ENCODE measurements around the gene POLR2L.

POLR2L gene

DNA sequence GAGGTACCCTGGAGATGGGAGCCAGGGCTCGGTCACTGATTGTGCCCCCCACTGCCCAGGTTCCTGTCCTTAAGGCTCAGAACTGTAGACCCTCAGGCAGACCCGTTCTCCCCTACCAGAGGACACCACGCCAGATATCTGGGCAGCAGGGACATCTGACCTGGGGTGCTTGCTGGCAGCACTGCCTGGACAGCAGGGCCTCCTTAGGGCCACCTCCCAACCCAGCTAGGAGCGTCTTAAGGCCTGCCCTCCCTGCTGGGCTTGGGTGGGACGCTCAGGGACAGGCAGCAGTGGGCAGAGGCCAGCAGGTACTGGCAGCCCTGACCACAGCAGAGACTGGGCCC, 3.1 kb downstream of the POLR2L start:
- no peak for DNase-seq (ENCODE audit: low read depth, low spot score)

DNA sequence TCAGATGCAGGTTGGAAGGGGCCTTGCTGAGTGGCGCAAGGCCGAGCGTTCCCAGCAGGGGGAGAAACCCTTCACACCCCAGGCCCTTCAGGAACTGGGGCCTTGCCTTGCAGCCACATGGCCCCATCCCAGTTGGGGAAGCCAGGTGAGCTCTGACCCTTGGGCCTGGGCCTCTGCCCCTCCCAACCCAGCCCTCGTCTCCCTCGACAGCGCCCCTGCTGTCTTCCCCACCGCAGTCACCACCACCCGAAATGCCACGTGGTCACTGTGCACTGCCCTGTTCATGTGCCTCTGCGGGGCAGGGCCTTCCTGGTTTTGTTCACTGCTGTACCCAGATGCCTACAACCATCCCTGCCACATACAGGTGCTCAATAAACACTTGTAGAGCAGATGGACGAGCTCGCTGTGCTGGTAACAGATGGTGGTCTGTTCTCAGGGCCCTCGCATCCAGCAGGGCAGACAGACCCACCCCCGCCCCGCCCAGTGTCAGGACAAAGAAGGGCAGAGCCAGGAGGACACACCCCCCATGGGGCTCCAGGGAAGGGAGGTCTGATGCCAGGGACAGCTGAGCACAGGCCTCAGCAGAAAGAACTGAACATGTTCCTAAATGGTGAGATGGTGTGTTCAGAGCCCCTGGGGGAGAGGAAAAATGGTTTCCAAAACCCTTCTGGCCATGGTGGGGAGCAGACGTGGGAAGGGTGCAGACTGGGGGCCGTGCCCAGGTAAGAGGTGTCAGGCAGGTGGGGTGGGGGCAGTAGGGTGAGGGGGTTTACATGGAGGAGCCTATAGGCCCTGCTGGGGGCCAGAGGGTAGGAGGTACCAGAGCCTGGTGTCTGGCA, 3.7 kb downstream of the POLR2L start:
- DNase-seq (ENCODE audit: low read depth, low spot score), result no peak

DNA sequence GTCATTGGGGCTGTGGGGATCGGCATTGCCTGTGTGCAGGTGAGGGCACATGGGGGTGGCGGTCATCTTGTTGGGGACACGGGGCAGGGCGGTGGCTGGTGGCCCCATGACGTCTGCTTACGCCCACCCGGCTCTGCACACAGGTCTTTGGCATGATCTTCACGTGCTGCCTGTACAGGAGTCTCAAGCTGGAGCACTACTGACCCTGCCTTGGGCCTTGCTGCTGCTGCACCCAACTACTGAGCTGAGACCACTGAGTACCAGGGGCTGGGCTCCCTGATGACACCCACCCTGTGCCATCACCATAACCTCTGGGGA, 4.4 kb downstream of the POLR2L start:
- no peak for DNase-seq (ENCODE audit: low read depth, low spot score)

DNA sequence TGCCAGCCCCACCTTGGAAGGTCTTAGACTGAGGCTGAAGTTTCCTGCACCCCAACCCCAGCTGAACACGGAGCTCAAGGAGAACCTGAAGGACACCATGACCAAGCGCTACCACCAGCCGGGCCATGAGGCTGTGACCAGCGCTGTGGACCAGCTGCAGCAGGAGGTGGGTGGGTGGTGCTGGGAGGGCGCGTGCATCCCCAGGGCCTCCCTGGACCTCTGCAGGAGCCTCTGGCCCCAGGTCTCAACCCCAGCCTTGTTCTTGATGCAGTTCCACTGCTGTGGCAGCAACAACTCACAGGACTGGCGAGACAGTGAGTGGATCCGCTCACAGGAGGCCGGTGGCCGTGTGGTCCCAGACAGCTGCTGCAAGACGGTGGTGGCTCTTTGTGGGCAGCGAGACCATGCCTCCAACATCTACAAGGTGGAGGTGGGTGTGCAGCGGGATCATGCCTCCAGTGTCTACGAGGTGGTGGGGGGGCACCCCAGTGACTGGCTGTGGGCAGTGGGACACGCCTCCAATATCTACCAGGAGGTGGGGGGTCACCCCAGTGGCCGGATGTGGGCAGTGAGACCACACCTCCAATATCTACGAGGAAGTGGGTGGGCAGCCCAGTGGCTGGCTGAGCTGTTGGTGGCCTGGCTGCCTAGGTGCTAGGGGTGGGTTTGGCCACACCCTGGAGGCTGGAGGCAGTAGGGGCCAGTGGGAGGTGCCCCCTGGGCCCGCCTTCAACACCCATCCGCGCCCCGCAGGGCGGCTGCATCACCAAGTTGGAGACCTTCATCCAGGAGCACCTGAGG, 4.9 kb downstream of the POLR2L start:
- no peak for DNase-seq (ENCODE audit: low read depth, low spot score)

DNA sequence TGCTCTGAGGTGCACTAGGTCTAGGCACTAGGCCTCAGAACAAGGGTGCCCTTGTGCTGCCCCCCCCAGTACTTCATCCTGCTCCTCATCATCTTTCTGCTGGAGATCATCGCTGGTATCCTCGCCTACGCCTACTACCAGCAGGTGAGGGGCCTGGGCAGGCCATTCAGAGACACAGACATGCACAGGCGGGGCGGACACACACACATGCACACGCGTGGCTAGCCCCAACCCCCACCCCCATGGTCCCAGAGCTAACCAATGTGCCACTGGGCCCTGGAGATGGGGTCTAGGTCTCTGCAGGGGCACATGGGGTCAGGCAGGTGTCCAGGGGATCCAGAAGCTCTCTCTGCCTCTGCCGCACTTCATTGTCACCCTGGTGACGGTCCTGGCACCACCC, 5.6 kb downstream of the POLR2L start:
- no peak for DNase-seq (ENCODE audit: low read depth, low spot score)

DNA sequence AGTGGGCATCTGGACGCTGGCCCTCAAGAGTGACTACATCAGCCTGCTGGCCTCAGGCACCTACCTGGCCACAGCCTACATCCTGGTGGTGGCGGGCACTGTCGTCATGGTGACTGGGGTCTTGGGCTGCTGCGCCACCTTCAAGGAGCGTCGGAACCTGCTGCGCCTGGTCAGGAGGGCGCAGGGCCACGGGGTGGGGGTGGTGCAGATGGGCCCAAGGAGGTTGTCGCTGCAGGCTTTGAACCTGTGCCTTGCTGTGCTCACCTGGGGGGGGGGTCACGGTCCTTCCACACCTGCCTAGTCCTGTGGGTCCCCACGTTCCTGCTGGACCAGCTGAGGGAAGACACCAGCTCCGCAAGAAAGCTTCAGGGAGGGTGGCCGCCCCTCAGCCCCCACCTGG, 6.1 kb downstream of the POLR2L start:
- DNase-seq (ENCODE audit: low read depth, low spot score), result no peak

DNA sequence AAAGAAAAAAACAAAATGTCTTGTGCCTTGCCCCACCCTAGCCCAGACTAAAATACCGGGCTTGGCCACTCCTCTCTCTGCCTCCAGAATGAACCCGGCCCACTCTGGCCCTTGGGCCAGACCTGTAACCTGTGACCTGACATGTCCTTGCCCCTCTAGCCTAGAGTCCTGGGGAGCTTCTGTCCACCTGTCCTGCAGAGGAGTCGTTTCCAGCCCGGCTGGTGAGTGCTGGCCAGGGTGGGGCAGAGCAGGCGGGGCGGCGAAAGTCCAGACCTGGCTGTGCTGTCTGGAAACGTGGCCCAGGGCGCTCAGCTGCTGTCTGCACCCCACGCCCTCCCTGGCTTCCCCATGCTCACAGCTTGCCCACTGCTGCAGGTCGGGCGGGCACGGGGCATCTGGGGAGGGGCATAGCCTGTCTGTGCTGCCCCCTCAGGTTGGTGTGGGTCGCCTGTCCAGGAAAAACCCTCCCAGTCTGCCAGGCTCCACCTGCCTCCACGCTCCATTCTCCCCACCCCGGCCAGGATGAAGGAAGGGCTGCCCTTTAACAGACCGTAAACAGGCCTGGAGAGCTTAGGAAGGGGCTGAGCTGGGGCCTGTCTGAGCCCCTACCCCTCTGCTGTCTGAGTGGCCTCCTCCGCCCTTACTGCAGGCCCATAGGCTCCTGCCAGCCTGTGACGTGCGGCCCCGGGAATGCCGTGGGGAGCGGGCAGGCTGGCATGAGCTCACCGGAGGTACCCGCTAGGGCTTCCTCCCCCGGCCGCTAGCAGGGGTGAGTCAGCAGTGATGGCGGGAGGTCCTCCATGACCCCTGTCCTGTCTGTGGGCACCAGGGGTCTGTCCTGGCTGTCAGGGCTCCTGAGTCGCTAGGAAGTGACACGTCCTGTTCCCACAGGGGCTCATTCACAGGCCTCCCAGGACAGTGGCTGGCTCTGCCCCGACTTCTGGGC, 7.7 kb downstream of the POLR2L start:
- no peak for DNase-seq (ENCODE audit: low read depth, low spot score)

DNA sequence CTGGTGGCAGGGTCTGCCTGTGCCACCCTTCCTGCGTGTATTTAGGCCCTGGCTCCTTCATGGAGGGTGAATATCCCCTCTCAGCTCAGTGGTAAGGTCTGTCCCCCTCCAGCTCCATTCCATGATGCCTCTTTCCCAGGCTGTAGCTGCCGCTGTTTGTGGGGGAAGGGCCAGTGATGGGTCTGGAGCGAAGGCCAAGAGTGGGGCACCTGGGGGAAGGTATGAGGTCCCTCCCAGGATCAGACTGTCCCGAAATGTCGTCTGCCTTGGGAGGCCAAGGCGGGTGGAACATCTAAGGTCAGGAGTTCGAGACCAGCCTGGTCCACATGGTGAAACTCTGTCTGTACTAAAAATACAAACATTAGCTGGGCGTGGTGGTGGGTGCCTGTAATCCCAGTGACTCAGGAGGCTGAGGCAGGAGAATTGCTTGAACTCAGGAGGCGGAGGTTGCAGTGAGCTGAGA, 8.4 kb downstream of the POLR2L start:
- DNase-seq (ENCODE audit: low read depth, low spot score), result no peak

DNA sequence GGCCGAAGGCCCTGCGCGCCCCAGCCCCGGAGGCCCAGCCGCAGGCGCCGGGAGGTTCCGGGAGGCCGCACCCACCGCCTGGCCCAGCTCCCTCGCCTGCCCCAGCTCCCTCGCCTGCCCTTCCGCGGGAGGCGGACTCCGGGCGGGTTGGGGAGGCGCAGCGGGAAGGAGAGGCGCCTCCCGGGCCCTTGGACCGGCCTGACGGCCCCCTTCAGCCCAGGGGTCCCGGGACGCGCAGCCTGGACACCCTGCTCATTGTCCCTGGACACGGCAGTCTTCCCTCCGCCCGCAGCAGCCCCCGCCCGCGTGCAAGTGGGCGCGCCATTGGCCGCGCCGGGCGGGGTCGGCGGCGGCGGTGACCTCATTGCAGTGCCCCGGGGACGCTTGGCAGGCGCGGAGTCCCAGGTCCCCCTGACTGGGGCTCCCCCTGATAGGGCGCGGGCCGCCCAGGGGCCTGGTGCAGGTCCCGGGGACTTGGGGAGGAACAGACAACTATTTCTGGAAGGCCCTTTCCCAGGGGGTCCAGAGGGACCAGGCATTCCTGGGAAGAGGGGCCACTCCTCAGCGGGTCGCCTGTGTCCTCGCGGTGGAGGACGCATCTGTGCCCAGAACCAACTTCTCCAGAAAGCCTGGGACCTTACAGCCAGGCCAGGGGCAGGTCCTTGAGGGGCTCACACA, 9.1 kb downstream of the POLR2L start:
- no peak for DNase-seq (ENCODE audit: low read depth, low spot score)

DNA sequence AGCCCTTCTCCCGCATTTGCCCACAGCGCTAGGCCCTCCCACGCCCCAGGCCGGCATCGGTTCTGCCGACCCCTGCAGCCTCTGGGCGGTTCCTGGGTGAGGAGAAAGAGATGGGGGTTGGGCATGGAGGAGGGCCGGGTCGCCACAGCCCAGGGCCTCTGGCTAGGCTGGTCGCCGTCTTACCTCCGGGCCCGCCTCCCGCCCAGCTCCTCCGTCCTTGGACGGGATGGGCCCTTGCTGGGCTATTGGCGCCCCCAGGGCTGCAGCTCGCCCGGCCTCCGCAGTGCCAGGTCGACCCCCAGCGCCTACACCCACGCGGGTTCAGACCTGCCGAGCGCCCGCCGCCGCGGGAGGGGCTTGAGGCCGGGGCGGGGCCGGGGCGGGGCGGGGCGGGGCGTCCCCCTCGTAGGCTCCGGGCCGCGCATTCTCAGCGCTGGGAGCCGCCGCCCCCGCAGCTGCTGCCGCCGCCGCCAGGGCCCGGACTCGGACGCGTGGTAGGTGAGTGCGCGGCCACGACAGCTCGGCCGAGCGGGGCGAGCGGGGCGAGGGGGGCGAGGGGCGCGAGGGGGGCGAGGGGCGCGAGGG, 9.7 kb downstream of the POLR2L start, which contains the start of gene CD151:
CD151 (plus strand) TSS at position 424 of the 585 bp plus-strand sequence. CDS start 3,118 bp downstream, outside the sequence.
- DNase-seq (ENCODE audit: low read depth, low spot score), result no peak

DNA sequence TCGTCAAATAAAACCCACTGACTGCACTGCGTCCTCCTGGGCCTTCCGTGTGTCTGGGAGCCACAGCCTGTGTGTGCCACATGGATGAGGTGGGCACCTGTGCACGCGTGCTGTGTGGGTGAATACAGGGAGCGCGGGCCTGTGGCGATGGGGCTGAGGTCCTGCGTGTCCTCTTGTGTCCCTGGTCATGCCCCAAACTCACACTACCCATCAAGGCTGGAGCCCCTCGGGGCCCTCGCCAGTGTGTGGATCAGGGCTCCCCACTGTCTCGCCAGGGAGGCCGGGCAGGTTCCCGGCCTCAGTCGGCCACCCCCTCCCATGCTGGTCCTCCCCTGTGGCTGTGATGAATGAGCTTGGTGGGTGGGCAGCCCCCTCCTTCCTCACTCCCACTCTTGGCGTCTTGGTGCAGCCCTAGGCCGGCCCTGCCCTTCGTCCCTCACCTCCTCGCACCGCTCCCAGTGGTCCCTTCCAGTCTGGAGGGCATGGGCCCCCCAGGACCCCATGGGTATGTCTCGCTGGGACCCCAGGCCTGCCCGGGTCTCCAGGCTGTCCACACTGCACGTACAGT, 10.3 kb downstream of the POLR2L start:
- no peak for DNase-seq (ENCODE audit: low read depth, low spot score)

DNA sequence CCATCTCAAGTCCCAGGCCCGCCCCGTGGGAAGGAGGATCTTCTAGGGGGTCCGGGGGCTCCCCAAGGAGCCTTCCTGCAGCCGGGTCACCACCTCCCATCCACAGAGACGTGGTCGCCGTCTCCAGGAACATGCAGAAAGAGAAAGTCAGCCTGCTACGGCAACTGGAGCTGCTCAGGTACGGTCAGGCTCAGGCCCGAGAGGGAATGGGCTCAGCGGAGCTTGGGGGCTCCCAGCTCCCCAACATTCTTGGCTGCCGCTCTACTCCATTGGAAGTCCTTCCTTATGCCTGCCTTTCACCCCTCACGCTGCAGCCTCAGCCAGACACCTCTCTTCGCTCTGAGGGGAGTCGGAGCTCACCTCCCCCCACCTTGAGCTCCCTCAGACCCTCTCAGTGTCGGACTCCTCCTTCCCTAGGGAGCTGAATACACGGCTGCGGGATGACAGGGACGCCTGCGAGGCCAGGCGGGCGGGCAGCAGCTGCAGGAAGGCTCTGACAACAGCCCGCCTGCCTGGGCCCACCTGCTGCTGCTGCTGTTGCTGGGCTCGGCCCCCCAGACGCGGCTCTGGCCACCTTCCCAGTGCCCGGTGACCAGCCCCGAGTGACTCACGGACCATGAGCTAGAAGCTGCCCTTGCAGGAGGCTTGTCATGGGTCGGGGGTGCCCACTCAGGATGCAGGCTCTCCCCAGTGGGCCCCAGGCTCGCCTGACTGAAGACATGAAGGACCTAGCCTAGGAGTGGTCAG, 11.0 kb downstream of the POLR2L start:
- DNase-seq (ENCODE audit: low read depth, low spot score), result no peak

DNA sequence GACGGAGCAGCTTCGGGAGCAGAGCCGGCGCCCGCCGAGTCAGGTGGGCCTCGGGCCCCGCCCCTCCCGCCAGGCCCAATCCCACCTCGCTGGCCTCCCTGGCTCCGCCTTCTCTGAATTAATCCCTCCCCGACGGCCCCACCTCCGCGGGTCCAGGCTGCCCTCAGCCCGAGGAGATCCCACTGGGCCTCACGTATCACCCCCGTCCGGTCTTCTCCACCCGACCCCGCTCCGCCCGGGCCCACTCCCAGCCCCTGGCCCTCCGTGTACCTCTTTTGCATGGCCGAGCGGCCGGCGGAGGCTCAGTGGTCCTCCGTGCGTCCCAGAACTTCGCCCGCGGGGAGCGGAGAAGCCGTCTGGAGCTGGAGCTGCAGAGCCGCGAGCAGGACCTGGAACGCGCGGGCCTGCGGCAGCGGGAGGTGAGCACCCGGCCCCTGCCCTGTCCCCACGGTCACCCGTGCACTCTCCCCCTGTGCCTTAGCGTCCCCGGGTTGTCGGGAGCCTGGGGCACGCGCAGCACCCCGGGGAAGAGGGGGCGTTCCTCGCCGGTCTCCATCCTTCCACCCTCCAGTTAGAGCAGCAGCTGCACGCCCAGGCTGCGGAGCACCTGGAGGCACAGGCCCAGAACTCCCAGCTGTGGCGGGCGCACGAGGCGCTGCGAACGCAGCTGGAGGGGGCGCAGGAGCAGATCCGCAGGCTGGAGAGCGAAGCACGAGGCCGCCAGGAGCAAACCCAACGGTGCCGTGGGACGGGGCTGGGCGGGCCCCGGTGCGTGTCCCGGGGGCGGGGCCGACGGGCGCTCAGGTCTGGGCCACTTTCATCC, 11.8 kb downstream of the POLR2L start:
- no peak for DNase-seq (ENCODE audit: low read depth, low spot score)

DNA sequence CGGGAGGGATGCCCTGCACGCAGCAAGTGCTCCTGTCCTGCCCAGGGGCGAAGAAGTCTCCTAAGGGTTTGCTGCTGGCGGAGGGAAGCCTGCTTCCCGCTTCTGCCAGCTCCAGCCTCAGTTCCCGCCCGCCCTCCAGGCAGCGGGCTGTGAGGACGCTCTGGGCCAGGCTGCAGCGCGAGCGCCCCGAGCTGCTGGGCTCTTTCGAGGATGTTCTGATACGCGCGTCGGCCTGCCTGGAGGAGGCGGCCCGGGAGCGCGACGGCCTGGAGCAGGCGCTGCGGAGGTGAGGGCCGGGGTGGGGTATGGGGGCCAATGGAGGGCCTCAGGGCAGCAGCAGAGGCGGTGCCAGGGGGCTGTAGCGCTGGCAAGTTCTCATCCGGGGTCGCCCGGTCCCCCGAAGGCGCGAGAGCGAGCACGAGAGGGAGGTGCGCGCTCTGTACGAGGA, 12.5 kb downstream of the POLR2L start:
- no peak for DNase-seq (ENCODE audit: low read depth, low spot score)

DNA sequence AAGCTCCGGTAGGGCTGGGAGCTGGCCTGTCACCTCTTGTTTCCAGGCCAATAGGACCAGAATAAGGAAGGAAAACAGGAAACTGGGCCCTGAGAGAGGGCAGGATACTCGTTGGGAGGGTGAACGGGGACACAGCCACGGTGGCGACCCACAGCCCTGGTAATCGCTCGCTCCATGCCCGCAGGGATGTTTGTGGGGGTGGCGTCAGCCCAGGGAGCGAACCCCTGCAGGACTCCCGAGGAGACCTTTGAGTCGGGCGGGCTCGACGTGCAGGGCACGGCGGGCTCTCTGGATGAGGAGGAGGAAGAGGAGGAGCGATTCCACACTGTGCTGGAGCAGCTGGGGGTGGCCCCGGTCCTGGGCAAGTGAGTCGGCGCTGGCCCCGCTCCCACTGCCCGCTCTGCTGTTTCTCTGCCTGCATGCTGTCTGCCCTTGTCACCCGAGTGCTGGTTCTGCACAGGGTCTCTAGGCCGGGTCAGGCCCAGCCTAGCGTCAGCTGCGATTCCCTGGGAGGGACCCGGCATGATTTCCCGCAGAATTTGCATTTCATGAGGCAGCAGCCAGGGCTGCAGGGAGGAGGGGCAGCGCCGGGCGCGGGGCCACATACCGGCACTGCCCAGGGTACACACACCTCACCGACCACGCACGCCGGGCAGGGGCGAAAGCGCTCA, 13.0 kb downstream of the POLR2L start:
- DNase-seq (ENCODE audit: low read depth, low spot score), result no peak

DNA sequence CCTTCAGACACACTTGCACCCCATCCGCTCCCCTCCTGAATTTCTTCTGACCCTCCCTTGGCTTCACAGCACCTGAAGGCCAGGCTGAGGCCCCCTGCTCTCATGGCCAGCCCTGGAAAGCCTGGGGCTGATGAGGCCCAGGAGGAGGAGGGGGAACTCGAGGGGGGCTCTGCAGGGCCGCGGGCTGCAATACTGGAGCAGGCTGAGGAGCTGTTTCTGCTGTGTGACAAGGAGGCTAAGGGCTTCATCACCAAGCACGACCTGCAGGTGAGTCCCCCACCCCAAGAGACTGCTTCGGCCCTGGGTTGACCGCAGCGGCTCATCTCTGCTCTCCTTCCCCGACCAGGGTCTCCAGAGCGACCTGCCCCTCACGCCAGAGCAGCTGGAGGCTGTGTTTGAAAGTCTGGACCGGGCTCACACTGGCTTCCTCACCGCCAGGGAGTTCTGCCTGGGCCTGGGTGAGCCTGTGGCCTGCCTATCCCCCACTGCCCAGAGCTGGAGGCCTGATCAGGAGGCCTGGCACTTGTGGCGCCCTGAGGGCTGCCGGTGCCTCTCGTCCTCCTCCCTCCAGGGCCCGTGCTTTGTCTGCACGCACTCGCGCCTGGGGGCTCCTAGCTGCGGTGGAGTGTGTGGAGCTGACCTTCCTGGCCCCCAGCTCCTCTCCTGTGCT, 13.7 kb downstream of the POLR2L start:
- no peak for DNase-seq (ENCODE audit: low read depth, low spot score)

DNA sequence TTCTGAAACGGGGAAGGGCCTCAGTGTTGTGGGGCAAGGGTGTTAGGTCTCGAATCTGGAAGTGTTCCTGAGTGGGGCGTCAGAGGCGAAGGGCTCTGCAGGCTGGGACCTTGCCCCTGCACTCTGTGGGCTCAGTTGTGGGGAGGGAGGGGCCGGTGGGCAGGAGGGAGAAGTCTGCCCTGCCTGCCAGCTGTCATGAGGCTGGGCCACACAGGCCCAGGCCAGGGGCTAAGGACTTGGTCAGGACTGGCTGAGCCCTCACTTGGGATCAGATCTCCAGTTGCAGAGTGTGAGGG, 14.5 kb downstream of the POLR2L start, which contains the start of gene CRACR2B:
CRACR2B (plus strand) TSS at position 23 of the 296 bp plus-strand sequence. CDS start 689 bp downstream, outside the sequence.
- DNase-seq (ENCODE audit: low read depth, low spot score), result no peak
